H9 (cell line): ENCODE results near the gene P3H2. TPM values are rescaled to one million over a fixed set of nuclear protein-coding genes. Genes with fewer than 3 reads are reported as not detected.

Source experiments
- DNase-seq: peaks from one replicate; pipeline ENCODE4 v3.0.0-alpha.2; 2017
- H2AFZ ChIP-seq: one replicate; pipeline ENCODE4 v1.6.1; 2013; ENCODE audit warnings: mild to moderate bottlenecking, low read length, control low read depth, moderate library complexity
- H2AK5ac ChIP-seq: 2 replicates; pipeline ENCODE4 v1.6.1; 2013; ENCODE audit warnings: low read length, control low read depth, mixed read lengths; ENCODE audit not compliant: insufficient read length
- H2BK120ac ChIP-seq: one replicate; pipeline ENCODE4 v1.6.1; 2013; ENCODE audit warnings: low read depth, mild to moderate bottlenecking, low read length, control low read depth, inconsistent platforms; ENCODE audit not compliant: poor library complexity, severe bottlenecking
- H2BK12ac ChIP-seq: 2 replicates; pipeline ENCODE4 v1.6.1; 2013; ENCODE audit warnings: low read length, control low read depth, mixed read lengths, low read depth; ENCODE audit not compliant: insufficient read length
- H2BK15ac ChIP-seq: 2 replicates; pipeline ENCODE4 v1.6.1; 2013; ENCODE audit warnings: low read depth, low read length, control low read depth
- H2BK20ac ChIP-seq: one replicate; pipeline ENCODE4 v1.6.1; 2013; ENCODE audit warnings: low read depth, mild to moderate bottlenecking, low read length, control low read depth, inconsistent platforms; ENCODE audit not compliant: poor library complexity, severe bottlenecking
- H2BK5ac ChIP-seq: 2 replicates; pipeline ENCODE4 v1.6.1; 2013; ENCODE audit warnings: low read length, control low read depth, mixed read lengths; ENCODE audit not compliant: insufficient read length
- H3K14ac ChIP-seq: 2 replicates; pipeline ENCODE4 v1.6.1; 2013; ENCODE audit warnings: low read length, control low read depth; ENCODE audit not compliant: insufficient read depth
- H3K18ac ChIP-seq: 2 replicates; pipeline ENCODE4 v1.6.1; 2013; ENCODE audit warnings: low read depth, mild to moderate bottlenecking, mixed read lengths, low read length, control low read depth; ENCODE audit not compliant: insufficient read length
- H3K23ac ChIP-seq: 2 replicates; pipeline ENCODE4 v1.6.1; 2013; ENCODE audit warnings: low read length, control low read depth, mixed read lengths, low read depth; ENCODE audit not compliant: insufficient read length
- H3K23me2 ChIP-seq: 2 replicates; pipeline ENCODE4 v1.6.1; 2013; ENCODE audit warnings: low read depth, mild to moderate bottlenecking, mixed read lengths, low read length, control low read depth; ENCODE audit not compliant: insufficient read length, poor library complexity, severe bottlenecking
- H3K27ac ChIP-seq: 2 replicates; pipeline ENCODE4 v1.5.1; 2013; ENCODE audit warnings: low read length, control low read depth, mixed read lengths, low read depth; ENCODE audit not compliant: insufficient read length
- H3K27me3 ChIP-seq: 2 replicates; pipeline ENCODE4 v1.6.1; 2013; ENCODE audit warnings: low read length, control low read depth, inconsistent platforms; ENCODE audit not compliant: insufficient read depth
- H3K4ac ChIP-seq: 2 replicates; pipeline ENCODE4 v1.6.1; 2013; ENCODE audit warnings: low read depth, mild to moderate bottlenecking, control low read depth, inconsistent platforms, low read length, moderate library complexity
- H3K4me1 ChIP-seq: 2 replicates; pipeline ENCODE4 v1.6.1; 2013; ENCODE audit warnings: low read length, control low read depth, inconsistent platforms; ENCODE audit not compliant: insufficient read depth
- H3K4me2 ChIP-seq: 2 replicates; pipeline ENCODE4 v1.6.1; 2013; ENCODE audit warnings: low read length, control low read depth, mixed read lengths; ENCODE audit not compliant: insufficient read length, insufficient read depth
- H3K56ac ChIP-seq: 2 replicates; pipeline ENCODE4 v1.6.1; 2013; ENCODE audit warnings: low read depth, mild to moderate bottlenecking, mixed read lengths, low read length, control low read depth; ENCODE audit not compliant: insufficient read length
- H3K79me1 ChIP-seq: 2 replicates; pipeline ENCODE4 v1.6.1; 2013; ENCODE audit warnings: low read depth, mild to moderate bottlenecking, moderate library complexity, low read length, control low read depth, inconsistent platforms; ENCODE audit not compliant: insufficient read depth, poor library complexity, severe bottlenecking
- H3K79me2 ChIP-seq: 2 replicates; pipeline ENCODE4 v1.6.1; 2013; ENCODE audit warnings: low read length, control low read depth, inconsistent platforms; ENCODE audit not compliant: insufficient read depth
- H3K9ac ChIP-seq: 2 replicates; pipeline ENCODE4 v1.6.1; 2013; ENCODE audit warnings: low read length, control low read depth, mixed read lengths; ENCODE audit not compliant: insufficient read length; ENCODE audit errors: extremely low read depth
- H3K9me3 ChIP-seq: one replicate; pipeline ENCODE4 v1.6.1; 2013; ENCODE audit warnings: low read depth, low read length, inconsistent platforms; ENCODE audit not compliant: control insufficient read depth
- H3T11ph ChIP-seq: one replicate; pipeline ENCODE4 v1.6.1; 2013; ENCODE audit warnings: mild to moderate bottlenecking, low read length, control low read depth, inconsistent platforms
- H4K20me1 ChIP-seq: one replicate; pipeline ENCODE4 v1.6.1; 2013; ENCODE audit not compliant: control insufficient read depth, insufficient read length, insufficient read depth
- H4K5ac ChIP-seq: 2 replicates; pipeline ENCODE4 v1.6.1; 2013; ENCODE audit warnings: low read depth, mild to moderate bottlenecking, mixed read lengths, low read length, control low read depth; ENCODE audit not compliant: insufficient read length
- H4K8ac ChIP-seq: replicated peaks from 2 replicates; pipeline ENCODE4 v1.6.1; 2013; ENCODE audit warnings: low read length, control low read depth, mixed read lengths, low read depth; ENCODE audit not compliant: insufficient read length
- H4K91ac ChIP-seq: 2 replicates; pipeline ENCODE4 v1.6.1; 2013; ENCODE audit warnings: low read depth, mild to moderate bottlenecking, moderate library complexity, mixed read lengths, low read length, control low read depth; ENCODE audit not compliant: insufficient read length
- H3K27ac Mint-ChIP-seq, 3 experiments: 2 replicates in 2 of 3; 3 replicates in 1 of 3; pipeline ENCODE4 v1.8.0; 2020 to 2021; ENCODE audit warnings: mixed read lengths in 3 of 3, mild to moderate bottlenecking in 1 of 3, moderate library complexity in 1 of 3
- H3K27me3 Mint-ChIP-seq: 2 replicates; pipeline ENCODE4 v1.8.0; 2021; ENCODE audit warnings: low read depth, mild to moderate bottlenecking, moderate library complexity, mixed read lengths
- H3K36me3 Mint-ChIP-seq, 3 experiments: 2 replicates in 2 of 3; 3 replicates in 1 of 3; pipeline ENCODE4 v1.8.0; 2020 to 2021; ENCODE audit warnings: low read depth in 3 of 3, mixed read lengths in 3 of 3; ENCODE audit not compliant: insufficient read depth in 1 of 3
- H3K4me1 Mint-ChIP-seq, 2 experiments: 2 replicates each; pipeline ENCODE4 v1.8.0; 2020; ENCODE audit warnings: mixed read lengths in 2 of 2
- H3K4me3 Mint-ChIP-seq, 2 experiments: 2 replicates in 1 of 2; 3 replicates in 1 of 2; pipeline ENCODE4 v1.8.0; 2020 to 2021; ENCODE audit warnings: mild to moderate bottlenecking in 2 of 2, mixed read lengths in 2 of 2, moderate library complexity in 1 of 2
- H3K9me3 Mint-ChIP-seq, 2 experiments: 2 replicates in 1 of 2; 3 replicates in 1 of 2; pipeline ENCODE4 v1.8.0; 2020; ENCODE audit warnings: mild to moderate bottlenecking in 2 of 2, mixed read lengths in 2 of 2, moderate library complexity in 1 of 2
- WGBS: extraction: QIAGEN DNeasy Blood & Tissue Kit; methylation state at CpG from one replicate; pipeline ENCODE4 v1.1.7; 2013; ENCODE audit warnings: missing lambda C conversion rate, low lambda C conversion rate, mixed read lengths; ENCODE audit not compliant: insufficient read length; ENCODE audit errors: extremely low coverage; 5-methylcytosine and 5-hydroxymethylcytosine counted together
- total RNA-seq: library from RNA; stranded (reverse); gene quantifications from 2 replicates; pipeline ENCODE4 v1.2.1, GENCODE V29; 2021
- TF ChIP-seq, protein P1 (sequence below): fragments of 200-600 bp; sonication (generic); conservative IDR thresholded peaks from 3 replicates; pipeline ENCODE4 v1.8.0; 2021; ENCODE audit warnings: antibody characterized with exemption, mild to moderate bottlenecking

The P3H2 gene
- total RNA-seq, 1 experiment from 2014 or later = 41.5 TPM

DNA sequence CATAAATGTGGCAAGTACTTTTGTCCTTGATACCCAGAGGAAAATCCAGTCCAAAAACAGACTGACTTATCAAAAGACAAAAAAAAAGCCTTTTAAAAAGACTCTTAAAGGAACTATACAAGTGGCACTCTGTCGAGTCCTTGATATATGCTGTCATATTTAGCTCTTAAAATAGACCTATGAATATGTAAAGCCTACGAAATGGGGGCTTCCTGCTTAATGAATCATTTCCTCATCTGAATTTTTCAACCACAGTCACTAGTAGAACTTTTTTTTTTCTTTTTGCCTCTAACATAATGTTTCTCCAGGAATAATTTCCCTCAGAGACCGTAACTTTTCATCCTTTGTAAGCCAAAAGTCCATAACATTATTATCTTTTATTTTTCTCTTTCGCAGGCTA is 95.8 kb downstream of the P3H2 start:
- TF ChIP-seq, protein P1, sequence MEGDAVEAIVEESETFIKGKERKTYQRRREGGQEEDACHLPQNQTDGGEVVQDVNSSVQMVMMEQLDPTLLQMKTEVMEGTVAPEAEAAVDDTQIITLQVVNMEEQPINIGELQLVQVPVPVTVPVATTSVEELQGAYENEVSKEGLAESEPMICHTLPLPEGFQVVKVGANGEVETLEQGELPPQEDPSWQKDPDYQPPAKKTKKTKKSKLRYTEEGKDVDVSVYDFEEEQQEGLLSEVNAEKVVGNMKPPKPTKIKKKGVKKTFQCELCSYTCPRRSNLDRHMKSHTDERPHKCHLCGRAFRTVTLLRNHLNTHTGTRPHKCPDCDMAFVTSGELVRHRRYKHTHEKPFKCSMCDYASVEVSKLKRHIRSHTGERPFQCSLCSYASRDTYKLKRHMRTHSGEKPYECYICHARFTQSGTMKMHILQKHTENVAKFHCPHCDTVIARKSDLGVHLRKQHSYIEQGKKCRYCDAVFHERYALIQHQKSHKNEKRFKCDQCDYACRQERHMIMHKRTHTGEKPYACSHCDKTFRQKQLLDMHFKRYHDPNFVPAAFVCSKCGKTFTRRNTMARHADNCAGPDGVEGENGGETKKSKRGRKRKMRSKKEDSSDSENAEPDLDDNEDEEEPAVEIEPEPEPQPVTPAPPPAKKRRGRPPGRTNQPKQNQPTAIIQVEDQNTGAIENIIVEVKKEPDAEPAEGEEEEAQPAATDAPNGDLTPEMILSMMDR = no peak
- peaks cover 48% of the 10 kb centered on the region in 2 experiments for H3K4me1 Mint-ChIP-seq
- Histone ChIP-seq H3K27ac (no peak overlapping the region), H2BK15ac (no peak overlapping the region), H2BK120ac (no peak overlapping the region), H4K8ac (no peak overlapping the region), H3K9ac (no peak overlapping the region), H3K4ac (no peak overlapping the region), H2BK5ac (no peak overlapping the region), H3K4me2 (no peak overlapping the region), H2AFZ (no peak overlapping the region), H3K23me2 (no peaks in the 10 kb centered on the region), H3K23ac (no peak overlapping the region), H2BK20ac (no peak overlapping the region), H3T11ph (no peak overlapping the region), H3K56ac (no peak overlapping the region), H3K27me3 (no peaks in the 10 kb centered on the region), H2BK12ac (no peak overlapping the region), H4K20me1 (no peaks in the 10 kb centered on the region), H4K5ac (no peak overlapping the region), H4K91ac (no peak overlapping the region), H3K79me2 (no peaks in the 10 kb centered on the region), H3K14ac (no peak overlapping the region), H3K9me3 (no peaks in the 10 kb centered on the region), H3K79me1 (no peaks in the 10 kb centered on the region), H2AK5ac (no peak overlapping the region), H3K18ac (no peak overlapping the region), H3K4me1 (0 out of 2 replicates have a peak, but pooled peaks cover 2% of the 10 kb centered on the region)
- WGBS = 100% methylated on average over 1 of the region's 4 CpGs
- H3K27ac Mint-ChIP-seq = peak overlapping the region in 1 of 3 experiments; percentile 34; a peak in 1 of 7 replicates
- no peak overlapping the region for H3K4me3 Mint-ChIP-seq
- H3K36me3 Mint-ChIP-seq = peaks cover 0 to 5% (median 0%) of the 10 kb centered on the region in 3 experiments; a peak in 1 of 7 replicates
- no peak for DNase-seq
- no peaks in the 10 kb centered on the region for H3K9me3 Mint-ChIP-seq
- no peaks in the 10 kb centered on the region for H3K27me3 Mint-ChIP-seq
